GM21360 (cell line): ENCODE measurements around the gene FOLR1.
"Not testable (repeated sequence)": the region's sequence is repeated elsewhere in the genome, so short reads cannot be mapped to it uniquely, and the experiment has no call there.

Experiments
- ATAC-seq: cut with Tn5 transposase; IDR thresholded peaks from one replicate; pipeline ENCODE4 v1.9.1; 2021; ENCODE audit warnings: mild to moderate bottlenecking, moderate library complexity; ENCODE audit not compliant: unreplicated experiment

Gene FOLR1

GRCh38 chr11:72180892-72181552 is 10.9 kb upstream of the FOLR1 start:
- ATAC-seq: not testable (repeated sequence)

- ATAC-seq: not testable (repeated sequence)
Measured at GRCh38 chr11:72181553-72181958, 10.4 kb upstream of the FOLR1 start.

GRCh38 chr11:72188267-72188666 is 3.7 kb upstream of the FOLR1 start:
- ATAC-seq: no peak

- no peak for ATAC-seq
Measured at GRCh38 chr11:72189455-72190250, 2.3 kb upstream of the FOLR1 start.

GRCh38 chr11:72190631-72191071 is 1.3 kb upstream of the FOLR1 start:
- ATAC-seq: no peak

- no peak for ATAC-seq
Measured at GRCh38 chr11:72195518-72196270, 3.8 kb downstream of the FOLR1 start.

- ATAC-seq: not testable (repeated sequence)
Measured at GRCh38 chr11:72201445-72201844, 9.5 kb downstream of the FOLR1 start.

- ATAC-seq: no peak
Measured at GRCh38 chr11:72202571-72202970, 10.6 kb downstream of the FOLR1 start.

GRCh38 chr11:72203163-72203562 is 11.2 kb downstream of the FOLR1 start:
- ATAC-seq: no peak

GRCh38 chr11:72204886-72205285 is 12.9 kb downstream of the FOLR1 start:
- no peak for ATAC-seq

GRCh38 chr11:72206794-72207193 is 14.9 kb downstream of the FOLR1 start:
- ATAC-seq: not testable (repeated sequence)

- ATAC-seq: no peak
Measured at GRCh38 chr11:72208281-72208680, 16.3 kb downstream of the FOLR1 start.

GRCh38 chr11:72209101-72209500 is 17.2 kb downstream of the FOLR1 start:
- no peak for ATAC-seq

GRCh38 chr11:72216638-72217037 is 24.7 kb downstream of the FOLR1 start, which contains the start of gene FOLR2:
TSS of gene FOLR2 (plus strand) at chr11:72216794. CDS start at chr11:72218585, 1,791 bp downstream.
- no peak for ATAC-seq

- no peak for ATAC-seq
Measured at GRCh38 chr11:72217841-72218240, 25.9 kb downstream of the FOLR1 start.

GRCh38 chr11:72218251-72218745 is 26.4 kb downstream of the FOLR1 start:
- no peak for ATAC-seq

- ATAC-seq: no peak
Measured at GRCh38 chr11:72220696-72221363, 28.9 kb downstream of the FOLR1 start.

GRCh38 chr11:72221386-72222075 is 29.6 kb downstream of the FOLR1 start:
- ATAC-seq: no peak

GRCh38 chr11:72222106-72222891 is 30.4 kb downstream of the FOLR1 start:
- no peak for ATAC-seq
